ENCODE measurements around the gene BAD. TPM values are rescaled to one million over a fixed set of nuclear protein-coding genes. Genes with fewer than 3 reads are reported as not detected.
"Not testable (repeated sequence)": the region's sequence is repeated elsewhere in the genome, so short reads cannot be mapped to it uniquely, and the experiment has no call there.

BAD gene
- total and polyA plus RNA-seq, 9 donors: 3.4 to 125 (median 63.6) TPM

- TF ChIP-seq EP300 (IDR thresholded peaks at IDR 0.05): no peak
- no peak for TF ChIP-seq POLR2A (IDR thresholded peaks at IDR 0.05)
- TF ChIP-seq, protein P1, sequence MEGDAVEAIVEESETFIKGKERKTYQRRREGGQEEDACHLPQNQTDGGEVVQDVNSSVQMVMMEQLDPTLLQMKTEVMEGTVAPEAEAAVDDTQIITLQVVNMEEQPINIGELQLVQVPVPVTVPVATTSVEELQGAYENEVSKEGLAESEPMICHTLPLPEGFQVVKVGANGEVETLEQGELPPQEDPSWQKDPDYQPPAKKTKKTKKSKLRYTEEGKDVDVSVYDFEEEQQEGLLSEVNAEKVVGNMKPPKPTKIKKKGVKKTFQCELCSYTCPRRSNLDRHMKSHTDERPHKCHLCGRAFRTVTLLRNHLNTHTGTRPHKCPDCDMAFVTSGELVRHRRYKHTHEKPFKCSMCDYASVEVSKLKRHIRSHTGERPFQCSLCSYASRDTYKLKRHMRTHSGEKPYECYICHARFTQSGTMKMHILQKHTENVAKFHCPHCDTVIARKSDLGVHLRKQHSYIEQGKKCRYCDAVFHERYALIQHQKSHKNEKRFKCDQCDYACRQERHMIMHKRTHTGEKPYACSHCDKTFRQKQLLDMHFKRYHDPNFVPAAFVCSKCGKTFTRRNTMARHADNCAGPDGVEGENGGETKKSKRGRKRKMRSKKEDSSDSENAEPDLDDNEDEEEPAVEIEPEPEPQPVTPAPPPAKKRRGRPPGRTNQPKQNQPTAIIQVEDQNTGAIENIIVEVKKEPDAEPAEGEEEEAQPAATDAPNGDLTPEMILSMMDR (IDR thresholded peaks at IDR 0.05): no peak
- H3K4me3 ChIP-seq: no peak overlapping the region
- intact Hi-C loops (cut with DNase I): no loop called here
- 32 to 62% (median 36%) methylated on average over 17 to 18 of the region's 18 CpGs for WGBS, 3 donors
- H3K4me1 ChIP-seq (ENCODE audit: insufficient read depth): peaks cover 2% of the 10 kb centered on the region
- no peaks in the 10 kb centered on the region for H3K9me3 ChIP-seq
- peak overlapping the region in 1 of 2 donors; percentile 74 for H3K27ac ChIP-seq
- H3K36me3 ChIP-seq: no peaks in the 10 kb centered on the region
- no peaks in the 10 kb centered on the region for H3K27me3 ChIP-seq
- DNase-seq: peak in 4 of 5 donors; percentile 60 to 78 (median 71)
Observed at GRCh38 chr11:64313491-64314145, 29.2 kb upstream of the BAD start.

GRCh38 chr11:64312947-64313346 lies 28.5 kb upstream of the BAD start:
- 87 to 91% (median 91%) methylated on average over 10 of the region's 10 CpGs for WGBS, 3 donors
- intact Hi-C loops (cut with DNase I): no loop called here
- Histone ChIP-seq H3K9me3 (no peaks in the 10 kb centered on the region), H3K27ac (peak overlapping the region in 1 of 2 donors; percentile 74), H3K27me3 (no peaks in the 10 kb centered on the region), H3K36me3 (no peaks in the 10 kb centered on the region), H3K4me1 (ENCODE audit: insufficient read depth) (peaks cover 2% of the 10 kb centered on the region), H3K4me3 (no peak overlapping the region)
- no peak for TF ChIP-seq EP300 (IDR thresholded peaks at IDR 0.05)
- TF ChIP-seq, protein P1 (IDR thresholded peaks at IDR 0.05): no peak
- TF ChIP-seq POLR2A (IDR thresholded peaks at IDR 0.05): no peak
- peak in 1 of 5 donors; percentile 33 for DNase-seq

GRCh38 chr11:64307795-64308194 lies 23.3 kb upstream of the BAD start:
- H3K4me1 ChIP-seq (ENCODE audit: insufficient read depth); H3K36me3 ChIP-seq; H3K9me3 ChIP-seq; H3K27me3 ChIP-seq; DNase-seq; H3K27ac ChIP-seq; H3K4me3 ChIP-seq: not testable (repeated sequence)
- WGBS, 3 donors: 92 to 95% (median 94%) methylated on average over 5 of the region's 5 CpGs
- intact Hi-C loops (cut with DNase I): loop anchor here in 1 of 4 donors (5.0 kb wide), 1 partner anchor 65 kb away; the partner anchor contains the start of gene FKBP2

DNA sequence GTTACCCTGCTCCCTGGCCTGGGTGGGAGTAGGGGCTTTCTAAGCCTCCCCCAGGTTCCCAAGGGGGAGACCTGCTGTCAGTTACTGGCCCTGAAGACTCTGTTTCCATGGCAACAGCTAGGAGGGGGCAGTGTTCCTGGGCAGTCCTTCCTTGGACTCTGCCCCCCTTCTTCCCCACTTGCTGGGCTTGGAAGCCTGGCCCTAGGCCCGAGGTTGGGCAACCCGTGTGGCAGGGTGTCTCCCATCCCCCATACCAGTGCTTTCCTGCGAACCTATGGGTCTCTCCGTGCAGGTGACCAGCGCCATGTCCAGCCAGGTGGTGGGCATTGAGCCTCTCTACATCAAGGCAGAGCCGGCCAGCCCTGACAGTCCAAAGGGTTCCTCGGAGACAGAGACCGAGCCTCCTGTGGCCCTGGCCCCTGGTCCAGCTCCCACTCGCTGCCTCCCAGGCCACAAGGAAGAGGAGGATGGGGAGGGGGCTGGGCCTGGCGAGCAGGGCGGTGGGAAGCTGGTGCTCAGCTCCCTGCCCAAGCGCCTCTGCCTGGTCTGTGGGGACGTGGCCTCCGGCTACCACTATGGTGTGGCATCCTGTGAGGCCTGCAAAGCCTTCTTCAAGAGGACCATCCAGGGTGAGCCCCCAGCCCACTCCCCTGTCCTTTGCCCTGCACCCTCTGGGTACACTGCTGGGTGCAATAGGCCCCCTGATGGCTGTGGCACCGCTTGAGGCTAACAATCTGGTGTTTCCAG lies 22.6 kb upstream of the BAD start:
- TF ChIP-seq EP300 (IDR thresholded peaks at IDR 0.05) (no peak), POLR2A (IDR thresholded peaks at IDR 0.05) (no peak)
- TF ChIP-seq, protein P1 (IDR thresholded peaks at IDR 0.05): no peak
- Histone ChIP-seq H3K27me3 (no peaks in the 10 kb centered on the region), H3K4me1 (ENCODE audit: insufficient read depth) (peaks cover 8% of the 10 kb centered on the region), H3K9me3 (no peaks in the 10 kb centered on the region), H3K4me3 (peak overlapping the region; percentile 48), H3K36me3 (no peaks in the 10 kb centered on the region), H3K27ac (no peak overlapping the region)
- DNase-seq: peak in 4 of 5 donors; percentile 54 to 61 (median 57)
- intact Hi-C loops (cut with DNase I): loop anchor here in 1 of 4 donors (5.0 kb wide), 1 partner anchor 65 kb away; the partner anchor contains the start of gene FKBP2
- WGBS, 3 donors: 75 to 78% (median 75%) methylated on average over 15 of the region's 15 CpGs

DNA sequence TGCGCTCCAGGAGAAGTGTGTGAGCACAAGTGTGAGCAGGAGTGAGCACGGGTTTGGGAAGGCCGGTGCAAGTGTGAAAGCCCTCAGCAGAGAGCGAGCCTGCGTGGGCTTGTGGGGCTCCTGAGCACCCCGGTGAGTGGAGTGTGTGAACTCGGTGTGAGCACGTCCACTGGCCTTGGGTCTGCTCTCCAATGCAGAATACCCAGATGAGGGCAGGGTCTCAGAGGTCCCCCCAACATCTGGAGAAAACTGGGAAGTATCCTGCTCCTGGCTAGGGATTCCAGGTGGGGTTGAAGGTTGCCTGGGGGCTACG lies 22.1 kb upstream of the BAD start:
- Histone ChIP-seq H3K27ac (no peak overlapping the region), H3K36me3 (no peaks in the 10 kb centered on the region), H3K27me3 (peaks cover under 1% of the 10 kb centered on the region), H3K4me3 (peak overlapping the region; percentile 48), H3K4me1 (ENCODE audit: insufficient read depth) (peaks cover 8% of the 10 kb centered on the region), H3K9me3 (no peaks in the 10 kb centered on the region)
- 25 to 29% (median 26%) methylated on average over 9 of the region's 9 CpGs for WGBS, 3 donors
- DNase-seq: no peak
- TF ChIP-seq, protein P1 (IDR thresholded peaks at IDR 0.05): no peak
- TF ChIP-seq EP300 (IDR thresholded peaks at IDR 0.05): no peak
- TF ChIP-seq POLR2A (IDR thresholded peaks at IDR 0.05): no peak
- intact Hi-C loops (cut with DNase I): loop anchor here in 1 of 4 donors (5.0 kb wide), 1 partner anchor 64 kb away; the partner anchor contains the start of gene FKBP2

Measured in ovary (tissue), 9 donors.